Measurements from ENCODE around the gene PRICKLE3.

- no peak for TF ChIP-seq POLR2AphosphoS5 (IDR thresholded peaks at IDR 0.05; ENCODE audit: borderline replicate concordance, low read depth, low read length)
- TF ChIP-seq EZH2 (IDR thresholded peaks at IDR 0.05): no peak
- TF ChIP-seq FOXP2 (optimal IDR thresholded peaks at IDR 0.05; ENCODE audit: control extremely low read depth, extremely low read length, insufficient read depth): no peak
These were observed 6.7 kb upstream of the PRICKLE3 start for GRCh38 chrX:49192722-49193328.

Measured in SK-N-MC (cell line).